GM18526 (cell line): ENCODE measurements around the gene OR6J1.

ENCODE experiments used
- POLR2A ChIP-seq: IDR thresholded peaks from 3 replicates; pipeline ENCODE4 v1.6.1; 2011; ENCODE audit not compliant: insufficient read length; ENCODE audit errors: extremely low read depth

The OR6J1 gene

DNA sequence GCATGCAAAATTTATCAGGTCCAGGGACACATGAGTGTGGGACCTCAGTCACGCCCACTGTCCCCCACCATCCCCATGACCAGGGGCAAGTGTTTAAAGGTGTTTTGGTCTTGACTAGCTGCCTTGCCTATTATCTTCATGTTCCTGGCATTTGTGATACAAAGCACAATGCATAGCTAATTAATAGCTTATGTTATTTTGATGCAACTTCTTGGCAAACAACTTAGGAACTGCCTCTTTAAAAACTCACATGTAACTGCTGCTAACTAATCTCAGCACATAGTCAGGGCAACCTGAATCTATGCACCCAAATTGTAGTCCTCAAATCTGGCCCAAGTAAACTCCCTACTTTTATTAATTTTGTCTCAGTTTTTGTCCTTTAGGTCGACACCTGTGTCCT lies 7.4 kb upstream of the OR6J1 start:
- TF ChIP-seq POLR2A = no peak

DNA sequence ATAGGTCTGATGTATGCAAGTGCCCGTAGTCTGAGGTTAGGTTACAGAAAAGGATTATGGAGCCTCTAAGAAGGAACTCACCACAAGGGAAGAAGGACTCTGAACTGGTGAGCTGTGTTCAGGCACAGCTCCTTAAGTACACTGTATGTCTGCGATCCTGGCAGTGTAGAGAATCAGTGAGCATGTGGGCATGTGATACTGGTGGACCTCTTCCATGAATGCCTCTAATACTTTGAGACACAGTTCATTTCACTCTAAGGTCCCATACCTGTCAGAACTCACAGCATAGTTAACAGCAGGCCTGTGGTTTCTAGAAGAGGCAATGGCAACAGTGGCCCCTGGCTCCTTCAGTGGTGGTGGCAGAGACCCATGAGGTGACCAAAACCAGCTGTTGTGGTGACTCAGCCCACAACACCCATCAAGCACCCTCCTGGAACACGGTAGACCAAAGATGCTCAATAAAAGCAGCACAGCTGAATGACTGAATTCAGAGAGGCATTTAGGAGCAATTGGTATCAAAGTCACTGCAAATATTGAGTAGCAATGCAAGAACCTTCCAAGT lies 6.9 kb upstream of the OR6J1 start:
- peak; percentile 66 for TF ChIP-seq POLR2A

DNA sequence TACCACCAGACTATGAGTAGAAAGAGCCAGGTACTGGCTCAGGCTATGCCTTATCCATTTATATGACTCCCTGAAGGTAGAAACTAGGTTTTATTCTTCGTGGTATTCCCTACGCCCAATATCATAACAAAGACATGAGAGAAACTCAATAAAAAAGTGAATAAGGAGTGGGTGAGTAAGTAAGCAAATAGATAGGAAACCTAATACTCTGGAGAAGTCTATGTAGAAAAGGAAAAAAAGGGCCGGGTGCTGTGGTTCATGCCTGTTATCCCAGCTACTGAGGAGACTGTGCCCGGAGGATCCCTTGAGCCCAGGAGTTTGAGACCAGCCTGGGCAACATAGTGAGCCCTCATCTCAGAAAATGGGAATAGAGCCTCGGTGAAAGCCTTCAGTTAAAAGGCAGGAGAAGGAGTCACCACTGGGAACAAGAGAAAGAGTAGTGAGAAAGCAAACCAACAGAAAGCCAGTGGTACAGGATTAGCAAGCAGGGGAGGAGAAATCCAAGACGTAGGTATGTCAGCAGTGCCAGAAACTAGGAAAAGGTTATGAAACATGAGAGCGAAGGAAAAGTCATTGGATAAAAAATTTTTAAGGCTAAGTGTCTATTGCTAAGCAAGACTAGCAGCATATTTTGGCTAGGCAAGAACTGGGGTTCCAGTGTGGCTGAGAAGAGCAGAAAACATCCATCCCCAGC lies 6.0 kb upstream of the OR6J1 start:
- TF ChIP-seq POLR2A = no peak

DNA sequence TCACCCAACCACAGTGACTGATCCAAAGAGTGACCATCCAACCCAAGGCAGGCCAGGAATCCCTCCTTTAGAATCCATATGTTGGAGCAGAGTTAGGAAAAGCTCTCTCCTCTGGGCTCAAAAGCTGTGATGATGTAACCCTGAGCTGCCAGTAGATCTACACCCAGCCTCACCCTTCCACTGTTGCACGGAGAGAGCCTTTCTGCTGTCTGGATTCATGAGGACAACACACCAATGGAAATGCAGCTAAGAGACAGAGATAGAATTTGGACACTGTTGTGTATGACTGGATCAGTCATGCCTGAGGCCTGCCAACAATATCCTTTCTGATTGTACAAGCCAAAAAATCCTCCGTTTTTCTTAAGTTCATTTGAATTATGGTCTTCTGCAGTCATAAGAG lies 4.4 kb upstream of the OR6J1 start:
- no peak for TF ChIP-seq POLR2A

DNA sequence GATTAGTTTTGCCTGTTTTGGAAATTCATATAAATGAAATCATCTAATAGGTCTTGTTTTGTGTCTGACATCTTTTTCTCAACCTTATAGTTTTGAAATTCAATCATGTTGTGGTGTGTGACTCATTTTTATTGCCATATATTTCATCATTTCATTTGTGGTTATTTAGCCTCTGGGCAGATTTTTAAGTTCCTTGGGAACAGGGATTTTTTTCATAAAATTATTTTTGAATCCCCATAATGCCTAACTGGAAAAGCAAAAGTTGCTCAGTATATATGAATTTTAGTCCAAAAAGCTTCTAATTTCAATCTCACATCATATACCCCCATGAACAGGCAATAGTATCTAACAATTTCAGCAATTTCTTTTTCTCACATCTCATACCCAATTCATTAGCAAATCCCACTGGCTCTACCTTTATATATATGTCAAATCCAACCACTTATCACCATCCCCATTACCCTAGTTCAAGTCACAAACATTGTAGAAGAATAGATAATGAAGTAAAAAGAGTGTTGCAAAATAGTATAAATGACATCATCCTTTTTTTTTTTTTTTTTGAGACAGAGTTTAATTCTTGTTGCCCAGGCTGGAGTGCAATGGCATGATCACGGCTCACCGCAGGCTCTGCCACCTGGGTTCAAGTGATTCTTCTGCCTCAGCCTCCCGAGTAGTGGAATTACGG lies 2.6 kb upstream of the OR6J1 start:
- no peak for TF ChIP-seq POLR2A

DNA sequence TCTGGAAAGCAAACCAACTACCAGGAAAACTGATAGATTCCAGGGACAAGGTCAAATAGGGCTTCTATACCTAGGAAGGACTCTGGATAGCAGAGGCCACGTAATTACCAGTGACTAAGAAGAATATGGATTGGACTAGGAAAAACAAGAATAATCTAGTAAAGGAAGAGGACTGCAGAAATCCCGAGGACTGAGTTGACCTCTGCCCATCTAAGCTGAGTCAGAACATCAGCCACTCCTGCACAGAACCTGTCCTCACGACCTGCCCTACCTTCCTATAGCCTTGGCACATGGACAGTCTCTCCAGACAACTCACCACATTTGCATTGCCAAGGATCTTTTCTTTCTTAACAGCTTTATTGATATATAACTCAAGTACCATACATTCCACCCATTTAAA lies 2.3 kb downstream of the OR6J1 start:
- no peak for TF ChIP-seq POLR2A

DNA sequence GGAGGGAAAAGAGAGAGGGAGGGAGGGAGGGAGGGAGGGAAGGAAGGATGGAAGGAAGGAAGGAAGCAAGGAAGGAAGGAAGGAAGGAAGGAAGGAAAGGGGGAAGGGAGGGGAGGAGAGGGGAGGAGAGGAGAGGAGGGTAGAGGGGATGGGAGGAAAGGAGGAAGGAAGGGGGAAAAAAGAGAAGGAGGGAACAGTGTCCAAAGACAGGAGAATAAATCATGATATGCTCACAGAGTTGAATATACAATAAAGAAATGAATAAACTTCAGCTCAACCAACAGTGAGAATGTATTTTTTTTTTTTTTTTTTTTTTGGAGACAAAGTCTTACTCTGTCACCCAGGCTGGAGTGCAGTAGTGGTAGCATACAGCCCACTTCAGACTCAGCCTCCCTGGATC lies 4.0 kb downstream of the OR6J1 start:
- TF ChIP-seq POLR2A = no peak

DNA sequence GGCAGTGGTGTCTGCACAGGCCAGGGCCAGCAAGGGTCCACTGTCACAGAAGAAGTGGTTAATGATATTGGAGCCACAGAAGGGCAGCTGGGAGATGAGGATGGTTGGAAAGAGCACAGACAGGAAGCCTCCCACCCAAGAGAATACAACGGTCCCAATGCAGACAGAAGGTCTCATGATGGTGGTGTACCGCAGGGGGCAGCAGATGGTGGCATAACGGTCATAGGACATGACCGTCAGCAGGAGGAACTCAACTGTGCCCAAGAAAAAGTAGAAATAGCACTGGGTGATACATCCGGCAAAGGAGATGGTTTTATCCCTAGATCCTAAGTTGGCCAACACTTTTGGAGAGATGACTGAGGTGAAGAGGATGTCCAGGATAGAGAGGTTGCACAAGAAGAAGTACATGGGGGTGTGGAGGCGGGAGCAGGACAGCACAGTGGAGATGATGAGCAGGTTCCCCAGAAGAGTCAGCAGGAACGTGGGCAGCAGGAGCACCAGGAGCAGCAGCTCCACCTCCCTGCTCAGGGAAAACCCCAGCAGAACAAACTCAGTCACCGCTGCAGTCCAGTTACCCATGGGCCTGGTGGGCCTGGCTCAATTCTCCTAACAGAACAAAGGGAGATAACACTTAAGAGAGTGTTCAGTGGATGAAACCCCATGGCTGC lies 9.8 kb downstream of the OR6J1 start:
- TF ChIP-seq POLR2A = no peak

DNA sequence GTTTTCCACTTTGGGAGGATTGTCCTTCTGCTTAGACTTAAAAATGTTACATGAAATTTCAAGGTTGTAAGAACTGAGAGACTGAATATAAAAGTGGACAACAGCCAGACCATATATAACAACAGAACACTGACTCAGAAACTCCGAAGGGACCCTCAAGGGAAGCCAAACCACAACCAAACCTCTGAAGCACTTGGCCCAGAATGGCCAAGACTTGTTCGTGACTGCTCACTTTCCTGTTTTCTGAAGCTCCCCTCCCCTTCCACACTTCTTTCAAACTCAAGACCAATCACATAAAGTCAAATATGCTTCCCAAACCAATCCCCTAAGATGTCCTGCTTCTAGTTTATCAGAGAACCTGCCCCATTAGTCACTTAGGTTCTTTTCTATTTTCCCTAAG lies 13.7 kb downstream of the OR6J1 start:
- TF ChIP-seq POLR2A = no peak

DNA sequence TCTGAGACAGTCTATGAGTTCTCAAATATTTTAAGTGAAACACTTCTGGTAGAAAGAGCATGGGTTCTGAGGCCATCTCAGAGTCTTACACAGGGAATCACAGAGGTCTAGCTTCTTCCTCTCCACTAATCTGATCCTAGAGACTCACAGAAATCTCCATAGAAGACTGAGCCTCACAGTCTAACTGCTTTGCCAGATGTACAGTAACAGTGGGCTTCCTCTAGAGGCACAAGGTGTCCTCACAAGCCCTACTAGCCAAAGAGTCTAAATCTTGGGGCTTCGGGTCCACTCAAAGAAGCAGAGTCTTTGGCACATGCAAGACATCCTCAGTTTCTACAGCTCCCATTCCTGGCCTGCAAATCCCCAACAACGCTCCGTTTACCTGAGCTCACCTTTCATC lies 14.1 kb downstream of the OR6J1 start:
- no peak for TF ChIP-seq POLR2A

DNA sequence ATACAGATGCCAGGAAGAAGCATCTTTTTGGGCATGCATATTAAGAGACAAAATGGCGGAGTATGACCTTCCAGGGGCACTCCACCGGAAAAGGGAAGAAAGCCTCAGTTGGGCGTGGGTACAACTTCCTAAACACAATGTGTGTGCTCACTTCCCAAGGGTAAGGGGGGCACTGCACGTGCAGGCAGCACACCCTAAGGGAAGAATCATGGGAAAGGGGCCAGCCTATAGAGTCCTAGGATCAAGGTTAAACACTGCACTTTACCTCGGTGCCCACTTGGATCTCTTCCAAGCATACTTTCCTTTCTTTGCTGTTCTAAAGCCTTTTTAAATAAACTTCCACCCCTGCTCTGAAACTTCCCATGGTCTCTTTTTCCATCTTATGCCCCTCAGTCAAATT lies 14.8 kb downstream of the OR6J1 start:
- no peak for TF ChIP-seq POLR2A

DNA sequence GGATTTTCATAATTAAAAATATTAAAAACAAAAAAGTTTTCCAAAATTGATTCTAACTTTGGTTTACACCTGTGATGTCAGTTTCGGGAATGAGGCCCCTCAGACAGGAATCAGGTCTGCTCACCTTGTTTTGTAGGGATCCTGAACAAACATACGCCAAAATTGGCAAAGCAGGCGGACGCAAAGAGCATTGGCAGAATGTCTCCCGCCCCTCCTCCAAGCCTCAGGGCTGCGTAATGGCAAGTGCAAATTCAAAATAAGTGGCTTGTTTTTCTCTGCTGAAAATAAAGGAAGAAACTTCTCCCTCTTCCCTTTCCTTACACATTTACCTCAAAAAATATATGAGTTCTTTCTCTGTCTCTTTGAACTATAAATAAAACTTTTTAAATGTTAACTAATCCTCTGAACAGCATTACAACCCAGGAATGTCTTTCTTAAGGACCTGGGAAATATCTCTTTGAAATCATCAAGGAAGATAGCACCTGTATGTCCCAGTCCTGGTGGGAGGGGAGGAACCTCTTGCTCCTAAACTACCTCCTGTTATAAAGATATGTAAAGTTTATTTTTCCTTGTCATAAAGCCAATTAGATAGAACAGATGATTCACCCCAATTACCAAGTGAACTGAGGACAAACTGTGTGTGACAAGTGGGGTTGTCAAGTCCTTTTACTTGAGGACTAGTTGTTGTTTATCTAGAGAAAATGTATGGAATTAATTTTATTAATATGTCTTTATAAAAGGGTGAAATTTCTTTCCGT lies 16.5 kb downstream of the OR6J1 start:
- TF ChIP-seq POLR2A = no peak

DNA sequence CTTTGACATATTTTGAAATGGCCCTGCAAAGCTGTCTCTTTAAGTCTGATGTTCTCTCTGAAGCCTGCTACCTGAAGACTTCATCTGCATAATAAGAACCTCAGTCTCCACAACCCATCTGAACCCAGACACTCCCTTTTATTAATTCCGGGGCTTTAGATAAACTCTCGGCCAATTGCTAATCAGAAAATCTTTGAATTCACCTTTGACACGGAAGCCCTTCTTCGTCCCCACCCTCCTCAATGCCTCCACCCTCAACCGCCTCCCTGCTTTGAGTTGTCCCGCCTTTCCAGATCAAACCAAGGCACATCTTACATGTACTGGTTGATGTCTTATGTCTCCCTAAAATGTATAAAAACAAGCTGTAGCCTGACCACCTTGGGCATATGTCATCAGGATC lies 17.6 kb downstream of the OR6J1 start:
- no peak for TF ChIP-seq POLR2A

DNA sequence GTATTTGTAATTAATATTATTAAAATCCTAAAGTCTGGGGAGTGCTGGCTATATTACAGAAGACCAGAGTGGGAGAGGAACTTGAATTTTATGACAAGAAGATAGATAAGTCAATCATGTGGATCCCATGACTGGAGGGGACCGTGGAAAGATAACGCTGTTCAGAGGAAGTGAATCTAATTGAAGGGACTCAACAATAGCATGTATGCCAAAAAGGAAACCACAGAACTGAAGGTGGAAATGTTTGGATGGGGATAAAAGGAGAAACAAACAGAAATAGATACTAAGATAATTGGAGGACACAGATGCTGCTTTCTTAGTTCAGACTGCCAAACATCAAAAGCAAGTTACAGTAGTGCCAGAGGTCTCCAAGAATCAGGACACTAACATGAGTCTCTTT lies 21.1 kb downstream of the OR6J1 start:
- no peak for TF ChIP-seq POLR2A

DNA sequence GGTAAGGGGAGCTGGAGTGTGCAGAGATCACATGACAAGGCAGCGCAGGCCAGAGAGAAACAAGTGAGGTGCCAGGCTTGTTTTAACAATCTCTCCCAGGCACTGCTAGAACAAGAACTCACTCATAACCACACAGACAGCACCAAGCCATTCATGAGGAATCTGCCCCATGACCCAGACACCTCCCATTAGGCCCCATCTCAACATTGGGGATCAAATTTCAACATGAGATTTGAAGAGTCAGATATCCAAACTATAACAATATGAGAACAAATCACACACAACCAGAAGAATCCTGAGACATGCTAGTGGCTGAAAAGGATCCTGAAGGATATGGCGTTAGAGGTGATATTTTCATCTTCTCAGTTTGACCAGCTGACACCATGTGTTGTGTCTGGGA lies 21.9 kb downstream of the OR6J1 start:
- no peak for TF ChIP-seq POLR2A
